CD4-positive, alpha-beta T cell treated with Interleukin-2 at 100 ng/mL for 4 hours (primary cell): ENCODE data around the gene TRIM25.
A peak's percentile ranks its signal among the peaks of the same experiment; 100 is the strongest.
"Not testable (repeated sequence)": the region's sequence is repeated elsewhere in the genome, so short reads cannot be mapped to it uniquely, and the experiment has no call there.

Experiments used
- DNase-seq: peaks from one replicate; pipeline ENCODE4 v3.0.0-alpha.2; 2020; ENCODE audit warnings: low spot score

The TRIM25 gene, protein sequence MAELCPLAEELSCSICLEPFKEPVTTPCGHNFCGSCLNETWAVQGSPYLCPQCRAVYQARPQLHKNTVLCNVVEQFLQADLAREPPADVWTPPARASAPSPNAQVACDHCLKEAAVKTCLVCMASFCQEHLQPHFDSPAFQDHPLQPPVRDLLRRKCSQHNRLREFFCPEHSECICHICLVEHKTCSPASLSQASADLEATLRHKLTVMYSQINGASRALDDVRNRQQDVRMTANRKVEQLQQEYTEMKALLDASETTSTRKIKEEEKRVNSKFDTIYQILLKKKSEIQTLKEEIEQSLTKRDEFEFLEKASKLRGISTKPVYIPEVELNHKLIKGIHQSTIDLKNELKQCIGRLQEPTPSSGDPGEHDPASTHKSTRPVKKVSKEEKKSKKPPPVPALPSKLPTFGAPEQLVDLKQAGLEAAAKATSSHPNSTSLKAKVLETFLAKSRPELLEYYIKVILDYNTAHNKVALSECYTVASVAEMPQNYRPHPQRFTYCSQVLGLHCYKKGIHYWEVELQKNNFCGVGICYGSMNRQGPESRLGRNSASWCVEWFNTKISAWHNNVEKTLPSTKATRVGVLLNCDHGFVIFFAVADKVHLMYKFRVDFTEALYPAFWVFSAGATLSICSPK

DNA sequence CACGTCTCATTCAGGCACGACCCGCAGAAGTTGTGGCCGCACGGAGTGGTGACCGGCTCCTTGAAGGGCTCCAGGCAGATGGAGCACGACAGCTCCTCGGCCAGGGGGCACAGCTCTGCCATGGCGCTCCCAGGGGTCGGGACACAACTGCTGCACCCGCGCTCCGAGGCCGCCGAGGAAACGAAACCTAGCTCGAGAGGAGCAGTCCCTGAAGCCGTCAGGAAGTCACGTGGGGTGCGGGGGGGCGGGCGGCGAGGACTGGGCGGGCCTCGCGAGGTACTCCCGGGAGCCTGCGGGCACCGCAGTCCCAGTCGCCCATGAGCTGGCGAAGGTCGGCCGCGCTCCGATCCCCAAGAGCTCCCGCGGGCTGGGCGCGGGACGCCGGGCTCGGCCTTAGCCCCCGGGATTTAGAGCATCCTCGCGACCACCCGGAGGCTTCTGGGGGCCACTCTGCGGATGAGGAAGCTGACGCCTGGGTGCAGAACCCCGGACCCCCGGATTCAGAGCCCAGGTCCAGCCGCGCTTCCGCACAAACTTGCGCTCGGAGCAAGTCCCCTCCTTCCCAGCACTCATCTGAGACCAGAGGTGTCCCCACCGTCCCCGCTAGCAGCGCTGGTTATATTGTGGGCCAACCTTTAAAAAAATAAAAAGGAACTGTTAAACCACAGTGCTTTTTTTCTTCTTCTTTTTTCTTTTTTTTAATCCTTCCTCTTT, at the start of gene TRIM25:
Gene TRIM25, minus strand, starts transcription at position 183 of the 714 bp plus-strand sequence. Its CDS starts 61 bp downstream, at position 122.
- peak; percentile 82 for DNase-seq

DNA sequence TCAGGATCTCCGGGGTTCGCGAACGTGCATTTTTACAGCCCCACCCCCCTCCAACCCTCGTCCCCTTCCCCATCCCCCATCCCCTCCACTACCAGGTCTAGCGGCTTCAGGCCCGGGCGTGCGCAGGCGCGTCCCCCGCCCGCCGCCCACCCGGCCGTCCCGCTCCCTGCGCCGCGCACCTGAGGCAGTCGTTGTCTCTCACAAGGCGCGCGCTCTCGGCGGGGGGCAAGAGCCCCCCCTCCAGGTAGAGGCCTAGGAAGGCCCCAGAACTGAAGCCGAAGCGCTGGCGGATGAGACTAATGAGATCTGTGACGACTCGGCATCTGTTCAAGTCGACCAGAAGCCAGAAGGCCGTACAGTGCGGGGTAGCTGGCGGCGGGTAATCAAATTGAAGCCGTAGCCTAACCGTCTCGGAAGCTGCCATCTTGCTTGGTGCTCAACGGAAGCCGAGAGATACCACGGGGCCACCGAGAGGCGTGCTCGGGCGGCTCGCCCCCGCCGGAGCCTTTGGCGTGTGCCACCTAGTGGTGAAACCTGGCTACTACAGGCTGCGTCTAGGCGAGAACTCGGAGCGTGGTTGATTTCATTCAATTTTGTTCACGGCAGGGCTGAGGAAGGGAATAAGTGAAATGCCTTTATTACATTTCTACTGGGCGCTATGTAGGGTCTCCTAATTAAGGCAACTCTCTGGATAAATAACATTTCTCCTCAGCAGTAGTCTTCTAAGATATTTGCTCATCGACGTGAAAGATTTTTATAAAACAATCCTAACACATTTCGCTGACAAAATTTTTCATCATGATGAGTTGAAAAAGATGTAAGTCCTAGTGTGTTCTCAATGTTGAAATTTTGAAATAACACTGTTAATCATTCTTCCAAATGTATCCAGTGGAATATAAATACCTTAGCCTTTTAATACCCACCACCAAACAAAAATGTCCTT, 47.0 kb upstream of the TRIM25 start, which contains the start of gene COIL:
Gene COIL, minus strand, starts transcription at position 455 of the 943 bp plus-strand sequence. Its CDS starts 31 bp downstream, at position 424.
- peak; percentile 94 for DNase-seq

- DNase-seq: no peak
These were observed 43.1 kb upstream of the TRIM25 start for GRCh38 chr17:56956992-56957391.

DNA sequence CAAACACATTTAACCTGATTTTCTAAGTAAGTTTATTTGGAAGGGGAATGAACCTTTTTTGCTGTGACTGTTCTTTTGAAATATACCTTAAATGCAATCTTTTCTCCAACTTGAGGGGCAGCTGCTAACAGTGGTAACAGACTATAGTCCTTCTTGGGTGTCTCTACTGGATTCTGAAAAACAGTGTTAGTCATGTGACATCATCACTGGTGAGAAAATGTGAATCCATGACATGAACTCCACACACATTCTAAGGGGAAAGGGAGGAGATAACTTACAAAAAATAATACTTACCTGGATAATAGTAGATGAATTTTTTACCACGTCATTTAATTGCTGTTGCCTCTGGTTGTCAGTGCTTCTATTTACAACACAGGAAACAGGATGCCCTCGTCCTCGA, 35.7 kb upstream of the TRIM25 start:
- DNase-seq: no peak

DNA sequence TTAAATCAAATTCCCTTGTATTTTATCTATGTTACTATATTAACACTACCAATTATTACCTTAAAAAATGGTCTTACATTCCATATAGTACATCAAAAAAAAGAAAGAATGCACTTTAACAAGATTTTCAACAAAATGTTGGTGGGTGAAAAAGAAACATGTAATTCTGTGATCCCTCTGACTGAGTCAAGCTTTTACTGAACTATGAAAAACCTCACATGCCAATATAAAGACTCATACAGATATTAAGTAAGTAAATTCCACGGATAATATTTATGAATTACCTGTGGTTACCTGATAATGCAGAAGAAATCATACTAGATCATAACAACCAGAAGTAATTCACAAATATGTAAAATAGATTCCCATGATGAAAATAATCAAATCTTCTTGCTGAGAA, 34.6 kb upstream of the TRIM25 start:
- DNase-seq: no peak

- DNase-seq: no peak
These were observed 33.9 kb upstream of the TRIM25 start for GRCh38 chr17:56947741-56948140.

GRCh38 chr17:56945938-56946505, 32.2 kb upstream of the TRIM25 start:
- no peak for DNase-seq

GRCh38 chr17:56943505-56944125, 29.8 kb upstream of the TRIM25 start:
- no peak for DNase-seq

DNA sequence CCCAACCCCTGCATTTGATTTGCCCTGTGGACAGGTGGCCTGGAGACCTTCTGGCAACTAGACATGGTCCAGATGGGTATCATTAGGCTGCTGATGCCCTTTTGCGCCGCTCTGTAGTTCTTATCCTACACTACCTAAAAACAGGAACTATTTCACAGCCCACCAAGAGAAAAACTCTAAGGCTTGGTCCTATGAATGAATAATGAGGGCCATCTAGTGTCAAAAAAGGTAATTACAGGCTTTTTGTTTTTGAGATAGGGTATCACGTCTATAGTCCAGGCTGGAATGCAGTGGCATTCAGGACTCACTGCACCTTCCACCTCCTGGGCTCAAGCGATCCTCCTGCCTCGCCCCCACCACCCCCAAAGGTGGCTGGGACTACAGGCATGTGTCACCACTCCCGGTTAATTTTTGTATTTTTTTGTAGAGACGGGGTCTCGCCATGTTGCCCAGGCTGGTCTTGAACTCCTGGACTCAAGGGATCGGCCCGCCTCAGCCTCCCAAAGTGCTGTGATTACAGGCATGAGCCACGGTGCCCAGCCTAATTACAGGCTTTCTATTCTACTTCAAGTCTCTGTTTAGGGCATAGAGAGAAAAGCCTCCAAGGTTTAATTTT, 26.1 kb upstream of the TRIM25 start:
- DNase-seq: peak; percentile 71

- not testable (repeated sequence) for DNase-seq
These were observed 24.4 kb upstream of the TRIM25 start for GRCh38 chr17:56938206-56938605.

- no peak for DNase-seq
These were observed 23.8 kb upstream of the TRIM25 start for GRCh38 chr17:56937687-56938086.

DNA sequence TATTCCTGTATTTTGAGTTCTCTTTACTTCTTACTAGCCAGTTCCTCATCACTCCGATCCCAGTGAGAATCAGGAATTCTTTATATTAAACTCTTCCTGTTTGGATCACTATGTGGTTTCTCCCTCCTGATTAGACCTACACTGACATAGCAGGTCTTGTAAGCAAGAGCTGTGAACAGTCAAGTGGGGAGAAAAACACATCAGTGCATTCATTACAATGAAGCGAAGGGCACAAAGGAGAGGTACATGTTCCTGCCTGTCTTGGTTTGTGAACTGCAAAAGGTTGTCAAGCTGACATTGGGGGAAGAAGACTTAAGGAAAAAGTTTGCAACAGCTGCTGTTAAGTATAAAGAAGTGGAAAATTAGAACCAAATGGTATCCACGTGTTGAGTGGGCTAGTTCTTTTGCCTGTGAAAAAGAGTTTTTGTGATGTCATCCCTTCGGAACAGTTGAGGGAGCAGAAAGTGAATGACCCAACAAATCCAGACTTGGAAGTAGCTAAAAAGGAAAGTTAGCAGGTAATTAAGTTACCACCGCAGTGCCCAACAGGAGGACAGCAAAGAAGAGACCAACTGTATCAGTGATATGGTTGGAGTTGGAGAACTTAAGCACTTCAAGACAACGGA, 23.0 kb upstream of the TRIM25 start:
- DNase-seq: no peak

GRCh38 chr17:56935461-56935860, 21.6 kb upstream of the TRIM25 start:
- no peak for DNase-seq

GRCh38 chr17:56934280-56934679, 20.4 kb upstream of the TRIM25 start:
- DNase-seq: no peak

DNA sequence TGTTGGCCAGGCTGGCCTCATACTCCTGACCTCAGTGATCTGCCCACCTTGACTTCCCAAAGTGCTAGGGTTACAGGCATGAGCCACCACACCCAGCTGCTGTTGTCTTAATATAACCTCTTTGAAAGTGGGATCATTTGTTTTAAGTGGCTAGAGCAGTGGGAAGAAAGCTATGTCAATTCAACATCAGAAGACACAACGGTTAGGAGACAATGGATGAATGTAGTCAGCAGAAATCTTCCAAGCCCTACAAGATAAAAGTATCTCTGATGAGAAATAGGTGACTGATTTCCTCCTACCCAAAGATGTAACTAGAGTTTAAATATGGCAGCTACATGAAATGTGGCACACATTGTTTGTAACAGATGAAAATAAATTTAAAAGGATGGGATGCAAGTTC, 20.0 kb upstream of the TRIM25 start:
- DNase-seq: no peak

- DNase-seq: no peak
These were observed 19.4 kb upstream of the TRIM25 start for GRCh38 chr17:56933151-56933745.

GRCh38 chr17:56930739-56931337, 17.0 kb upstream of the TRIM25 start:
- no peak for DNase-seq

DNA sequence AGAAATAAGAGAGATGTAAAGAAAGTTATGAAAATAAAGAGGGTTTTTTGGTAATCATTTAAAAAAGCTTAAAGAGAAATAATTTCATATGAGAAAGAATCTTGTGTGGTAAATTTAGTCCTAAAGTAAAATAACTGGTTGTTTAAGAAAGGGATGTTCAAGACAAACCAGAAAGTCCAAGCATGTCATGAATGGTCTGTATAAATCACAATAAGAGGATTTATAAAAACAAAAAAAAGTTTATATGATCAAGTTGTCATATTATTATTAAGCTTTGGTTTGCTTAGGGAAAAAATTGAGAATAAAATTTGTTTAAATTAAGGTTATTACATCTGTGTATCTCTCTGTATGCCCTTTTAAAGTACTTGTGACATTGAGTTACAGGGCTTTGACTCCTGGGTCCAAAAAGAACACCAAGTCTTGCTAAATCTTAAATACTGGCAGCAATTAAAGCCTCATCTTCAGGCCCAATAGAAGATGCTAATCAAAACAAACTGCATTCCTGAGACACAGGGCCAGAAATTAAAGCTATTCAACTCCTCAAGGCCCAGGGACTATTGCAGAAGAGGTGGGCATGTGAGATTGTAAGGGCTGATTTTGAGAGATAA, 15.6 kb upstream of the TRIM25 start:
- no peak for DNase-seq

DNA sequence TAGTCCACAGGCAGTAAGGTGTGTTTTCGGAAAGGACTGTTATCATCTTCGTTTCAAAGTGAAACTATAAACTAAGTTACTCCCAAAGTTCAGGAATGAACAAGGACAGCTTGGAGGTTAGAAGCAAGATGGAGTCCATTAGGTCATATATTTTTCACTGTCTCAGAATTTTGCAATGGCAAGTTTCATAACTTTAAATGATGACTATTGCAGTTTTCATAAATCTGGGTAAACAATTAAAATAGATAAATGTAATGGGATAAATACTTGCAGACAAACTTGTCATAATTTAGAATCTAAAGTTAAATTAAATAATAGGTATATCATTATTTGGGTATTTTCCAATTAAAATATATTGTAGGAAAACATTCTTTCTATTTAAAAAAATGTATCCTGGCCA, 14.7 kb upstream of the TRIM25 start:
- no peak for DNase-seq
